HEK293T (cell line): ENCODE measurements around the gene HYDIN.

ENCODE experiments used
- CTCF ChIA-PET: fragments of 350-600 bp; formaldehyde crosslinking; extraction: SDS; loops from one replicate; lab custom pipeline; 2021; ENCODE audit warnings: antibody characterized with exemption, inconsistent platforms; lab: Yijun Ruan, JAX
- POLR2A ChIA-PET: fragments of 350-600 bp; formaldehyde crosslinking; extraction: SDS; loops from one replicate; lab custom pipeline; 2020; ENCODE audit warnings: antibody characterized with exemption, inconsistent platforms; lab: Yijun Ruan, JAX
- DNase-seq: peaks from one replicate; pipeline ENCODE4 v3.0.0; 2012; ENCODE audit warnings: mixed read lengths; ENCODE audit errors: extremely low spot score
- ARNT ChIP-seq: fragments of 450-650 bp; IDR thresholded peaks from 2 replicates; pipeline ENCODE4 v1.6.1; 2017; ENCODE audit warnings: mild to moderate bottlenecking
- BHLHE40 ChIP-seq: fragments of 450-650 bp; IDR thresholded peaks from 2 replicates; pipeline ENCODE4 v1.6.1; 2016; ENCODE audit warnings: mild to moderate bottlenecking, moderate library complexity, borderline replicate concordance
- CTBP1 ChIP-seq: fragments of 450-650 bp; IDR thresholded peaks from 2 replicates; pipeline ENCODE4 v1.6.1; 2016; ENCODE audit warnings: borderline replicate concordance
- ELF4 ChIP-seq: fragments of 450-650 bp; IDR thresholded peaks from 2 replicates; pipeline ENCODE4 v1.6.1; 2017; ENCODE audit warnings: antibody characterized with exemption
- FOXA1 ChIP-seq: fragments of 450-650 bp; IDR thresholded peaks from 2 replicates; pipeline ENCODE4 v1.6.1; 2016; ENCODE audit warnings: mild to moderate bottlenecking
- FOXK2 ChIP-seq: fragments of 450-650 bp; IDR thresholded peaks from 2 replicates; pipeline ENCODE4 v1.6.1; 2016; ENCODE audit warnings: mild to moderate bottlenecking
- FOXM1 ChIP-seq: fragments of 450-650 bp; IDR thresholded peaks from 2 replicates; pipeline ENCODE4 v1.6.1; 2017; ENCODE audit warnings: mild to moderate bottlenecking, borderline replicate concordance
- HDGF ChIP-seq: fragments of 450-650 bp; IDR thresholded peaks from 2 replicates; pipeline ENCODE4 v1.6.1; 2017; ENCODE audit warnings: antibody characterized with exemption, borderline replicate concordance
- L3MBTL2 ChIP-seq: fragments of 450-650 bp; conservative IDR thresholded peaks from 2 replicates; pipeline ENCODE4 v1.6.1; 2016; ENCODE audit warnings: mild to moderate bottlenecking
- LEF1 ChIP-seq: fragments of 450-650 bp; IDR thresholded peaks from 2 replicates; pipeline ENCODE4 v1.6.1; 2017; ENCODE audit warnings: mild to moderate bottlenecking, borderline replicate concordance
- NFRKB ChIP-seq: fragments of 450-650 bp; IDR thresholded peaks from 2 replicates; pipeline ENCODE4 v1.6.1; 2016; ENCODE audit warnings: mild to moderate bottlenecking, moderate library complexity
- SP1 ChIP-seq: fragments of 450-650 bp; IDR thresholded peaks from 2 replicates; pipeline ENCODE4 v1.6.1; 2017
- SUZ12 ChIP-seq: fragments of 450-650 bp; IDR thresholded peaks from 2 replicates; pipeline ENCODE4 v1.6.1; 2016; ENCODE audit warnings: mild to moderate bottlenecking
- TARDBP ChIP-seq: fragments of 450-650 bp; IDR thresholded peaks from 2 replicates; pipeline ENCODE4 v1.6.1; 2016
- ZNF384 ChIP-seq: fragments of 450-650 bp; IDR thresholded peaks from 2 replicates; pipeline ENCODE4 v1.6.1; 2016
- TF ChIP-seq, protein P1 (sequence below): fragments of 450-650 bp; IDR thresholded peaks from 2 replicates; pipeline ENCODE4 v1.6.1; 2016

Gene HYDIN

DNA sequence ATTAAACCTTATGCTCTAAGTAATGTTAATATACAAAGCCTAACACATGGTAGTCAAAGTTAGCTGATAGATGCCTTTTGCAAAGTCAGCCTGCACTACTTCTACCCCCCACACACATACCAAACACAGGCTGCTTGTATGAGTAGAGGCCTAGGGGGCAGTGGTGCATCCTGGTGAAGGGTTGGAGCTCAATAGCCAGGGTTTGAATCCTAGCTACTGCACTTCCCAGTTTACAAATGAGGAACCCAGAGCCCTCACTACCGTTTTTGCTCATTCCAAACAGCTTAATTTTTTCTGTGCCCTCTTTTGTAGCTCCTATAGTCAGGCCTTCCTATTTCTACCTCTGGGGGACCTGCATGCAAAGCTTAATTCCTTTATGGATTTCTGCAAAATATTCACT lies 18.9 kb upstream of the HYDIN start:
- ChIA-PET CTCF (no interaction called here), POLR2A (no interaction called here)
- no peak for DNase-seq
- TF ChIP-seq L3MBTL2 (no peak), SUZ12 (no peak), BHLHE40 (no peak), FOXA1 (no peak), ELF4 (no peak), SP1 (no peak), HDGF (no peak), CTBP1 (no peak), ARNT (no peak), LEF1 (no peak), TARDBP (no peak)

DNA sequence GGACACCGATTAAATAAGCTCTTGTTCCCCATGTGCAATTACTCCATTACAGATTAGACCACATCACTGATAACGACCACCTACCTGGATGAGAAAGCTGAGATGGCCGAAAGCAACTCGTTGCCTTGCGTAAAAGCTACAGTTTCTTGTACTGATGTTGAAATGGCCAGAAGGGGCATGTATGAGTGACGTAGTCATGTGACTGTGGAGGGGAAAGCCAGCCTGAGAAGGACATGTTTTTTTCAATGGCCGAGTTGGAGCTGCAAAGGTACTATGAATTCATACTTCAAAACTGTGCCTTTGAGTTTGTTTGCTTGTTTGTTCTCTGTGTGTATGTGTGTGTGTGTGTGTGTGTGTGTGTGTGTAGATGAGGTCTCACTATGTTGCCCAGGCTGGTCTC lies 17.0 kb upstream of the HYDIN start:
- no peak for DNase-seq
- CTCF ChIA-PET = no interaction called here
- POLR2A ChIA-PET = no interaction called here
- TF ChIP-seq, protein P1, sequence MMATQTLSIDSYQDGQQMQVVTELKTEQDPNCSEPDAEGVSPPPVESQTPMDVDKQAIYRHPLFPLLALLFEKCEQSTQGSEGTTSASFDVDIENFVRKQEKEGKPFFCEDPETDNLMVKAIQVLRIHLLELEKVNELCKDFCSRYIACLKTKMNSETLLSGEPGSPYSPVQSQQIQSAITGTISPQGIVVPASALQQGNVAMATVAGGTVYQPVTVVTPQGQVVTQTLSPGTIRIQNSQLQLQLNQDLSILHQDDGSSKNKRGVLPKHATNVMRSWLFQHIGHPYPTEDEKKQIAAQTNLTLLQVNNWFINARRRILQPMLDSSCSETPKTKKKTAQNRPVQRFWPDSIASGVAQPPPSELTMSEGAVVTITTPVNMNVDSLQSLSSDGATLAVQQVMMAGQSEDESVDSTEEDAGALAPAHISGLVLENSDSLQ = no peak
- TF ChIP-seq FOXM1 (no peak), CTBP1 (no peak), ELF4 (no peak), L3MBTL2 (no peak), ARNT (no peak), TARDBP (no peak), HDGF (no peak), ZNF384 (no peak), BHLHE40 (no peak), SUZ12 (no peak)

DNA sequence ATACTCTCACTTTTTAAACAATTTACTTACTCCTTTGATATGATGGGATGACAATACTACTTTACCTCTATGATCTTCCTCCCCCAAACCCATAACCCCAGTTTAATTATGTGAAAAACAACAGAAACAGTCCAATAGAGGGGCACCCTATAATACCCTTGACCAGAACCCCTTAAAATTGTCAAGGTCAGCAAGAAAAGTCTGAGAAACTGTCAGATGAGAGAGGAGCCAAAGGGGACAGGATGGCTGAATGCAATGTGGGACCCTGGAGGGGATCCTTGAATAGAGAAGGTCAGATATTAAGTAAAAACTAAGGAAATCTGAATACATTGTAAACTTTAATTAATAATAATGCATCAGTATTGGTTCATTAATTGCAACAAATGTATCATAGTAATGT lies 15.8 kb upstream of the HYDIN start:
- TF ChIP-seq FOXM1 (no peak), CTBP1 (no peak), FOXK2 (no peak), TARDBP (no peak), SUZ12 (no peak), SP1 (no peak), LEF1 (no peak), ELF4 (no peak), NFRKB (no peak)
- POLR2A ChIA-PET = no interaction called here
- CTCF ChIA-PET = no interaction called here
- DNase-seq = no peak

DNA sequence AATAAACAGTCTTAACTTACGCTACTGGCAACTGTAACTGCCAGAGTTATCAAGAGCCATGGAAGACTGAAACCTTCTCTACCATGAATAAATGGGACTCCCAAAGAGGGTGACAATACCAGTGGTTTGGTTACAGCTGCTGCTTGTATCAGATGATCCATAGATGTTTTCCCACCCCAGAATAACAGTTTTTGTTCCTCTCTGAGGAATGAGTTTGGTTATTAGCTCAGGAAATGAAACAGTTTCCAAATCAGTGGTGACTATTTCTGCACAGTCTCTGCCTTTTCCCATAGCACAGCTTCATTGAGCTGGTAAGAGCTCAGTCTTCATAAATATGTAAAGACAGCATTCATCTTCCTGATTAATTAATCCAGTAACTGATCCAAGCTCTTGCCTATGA lies 14.0 kb upstream of the HYDIN start:
- TF ChIP-seq ZNF384 = no peak
- TF ChIP-seq SP1 = no peak
- TF ChIP-seq ARNT = no peak
- no peak for TF ChIP-seq CTBP1
- TF ChIP-seq FOXM1 = no peak
- TF ChIP-seq ELF4 = no peak
- TF ChIP-seq TARDBP = no peak
- TF ChIP-seq FOXK2 = no peak
- no peak for TF ChIP-seq BHLHE40
- TF ChIP-seq L3MBTL2 = no peak
- TF ChIP-seq SUZ12 = no peak
- TF ChIP-seq HDGF = no peak
- TF ChIP-seq FOXA1 = no peak
- no peak for TF ChIP-seq NFRKB
- TF ChIP-seq, protein P1 = no peak
- no peak for TF ChIP-seq LEF1
- DNase-seq = no peak
- CTCF ChIA-PET = no interaction called here
- POLR2A ChIA-PET = no interaction called here

DNA sequence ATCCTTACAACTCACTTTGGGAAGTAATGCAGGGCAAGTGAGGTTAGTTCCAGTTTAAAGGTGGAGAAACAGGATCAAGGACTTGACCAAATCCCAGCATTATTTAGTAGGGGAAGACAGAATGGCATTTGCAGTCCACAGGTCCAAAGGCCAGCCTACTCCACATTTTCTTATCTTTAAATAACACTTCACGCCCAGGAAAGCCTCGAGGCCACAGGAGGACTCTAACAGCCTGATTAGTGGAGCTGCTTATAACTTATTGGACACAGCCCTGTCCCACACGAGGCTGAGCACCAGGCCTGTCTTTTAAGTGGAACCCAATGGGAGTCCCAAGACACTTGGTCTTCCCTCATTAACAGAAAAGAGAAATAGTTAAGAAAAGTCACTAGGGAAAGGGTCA lies 12.1 kb upstream of the HYDIN start:
- TF ChIP-seq L3MBTL2 = no peak
- TF ChIP-seq NFRKB = no peak
- TF ChIP-seq, protein P1 = no peak
- TF ChIP-seq FOXA1 = no peak
- no peak for TF ChIP-seq CTBP1
- TF ChIP-seq LEF1 = no peak
- TF ChIP-seq FOXM1 = no peak
- TF ChIP-seq HDGF = no peak
- TF ChIP-seq ELF4 = no peak
- no peak for TF ChIP-seq BHLHE40
- TF ChIP-seq FOXK2 = no peak
- no peak for TF ChIP-seq SUZ12
- TF ChIP-seq SP1 = no peak
- TF ChIP-seq ARNT = no peak
- no peak for TF ChIP-seq ZNF384
- ChIA-PET POLR2A (no interaction called here), CTCF (no interaction called here)
- DNase-seq = no peak

DNA sequence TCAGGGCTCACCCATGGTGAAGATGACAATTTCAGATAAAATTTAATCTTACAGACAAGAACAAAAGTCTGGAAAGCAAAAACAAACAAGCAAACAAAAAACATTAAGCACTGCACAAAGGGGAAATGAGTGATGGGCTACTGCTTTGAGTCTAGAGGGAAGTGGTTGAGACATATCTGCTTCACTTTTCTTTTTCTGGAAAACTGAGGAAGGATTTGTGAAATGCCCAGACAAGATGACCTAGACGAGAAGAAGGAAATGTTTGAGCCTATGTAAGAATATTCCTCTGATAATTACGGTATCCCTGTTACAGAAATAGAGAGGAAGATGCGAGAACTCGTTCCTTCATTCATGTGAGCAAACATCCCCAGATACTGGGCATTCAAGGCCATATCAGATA lies 11.5 kb upstream of the HYDIN start:
- no peak for DNase-seq
- ChIA-PET POLR2A (no interaction called here), CTCF (no interaction called here)
- no peak for TF ChIP-seq FOXA1
- TF ChIP-seq, protein P1 = no peak
- TF ChIP-seq SP1 = no peak
- TF ChIP-seq L3MBTL2 = no peak
- no peak for TF ChIP-seq FOXM1
- TF ChIP-seq HDGF = no peak
- no peak for TF ChIP-seq NFRKB
